Cardiac fibroblast (primary cell): ENCODE measurements around the gene TWF2.

ENCODE experiments used
- DNase-seq, 2 donors: peaks; one replicate each; pipeline versions ENCODE4 v3.0.0 to v3.0.0-alpha.2; 2010; ENCODE audit warnings: low read depth in 2 of 2
- H3K4me3 ChIP-seq, 2 donors: replicated peaks in 1 of 2; 1 replicate in 1 of 2; 2 replicates in 1 of 2; pipeline ENCODE4 v1.5.1; 2011; ENCODE audit warnings: low read depth in 2 of 2, low read length in 2 of 2, mild to moderate bottlenecking in 2 of 2, moderate library complexity in 1 of 2
- TF ChIP-seq, protein P1 (sequence below): IDR thresholded peaks from one replicate; pipeline ENCODE4 v1.5.1; 2011; ENCODE audit warnings: low read depth, mild to moderate bottlenecking, low read length, inconsistent platforms

Gene TWF2

DNA sequence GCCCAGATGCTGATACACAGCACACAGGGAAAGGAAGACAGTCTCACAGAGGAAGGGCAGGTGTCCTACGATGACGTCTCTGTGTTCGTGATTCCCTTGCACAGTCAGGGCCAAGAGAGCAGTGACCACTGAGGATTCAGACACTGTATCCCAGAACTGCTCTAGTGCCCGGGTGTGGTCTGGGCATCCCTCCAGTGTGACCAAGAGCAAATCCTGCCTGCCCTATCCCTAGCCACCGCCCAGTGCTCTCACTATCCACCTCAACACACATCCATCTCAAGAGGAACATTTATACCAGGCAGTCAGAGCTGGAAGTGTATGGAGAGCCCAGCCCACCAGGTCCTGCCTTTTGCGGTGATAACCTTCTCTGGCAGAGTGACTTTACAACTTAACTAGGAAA, 10.7 kb upstream of the TWF2 start:
- no peak overlapping the region for H3K4me3 ChIP-seq
- TF ChIP-seq, protein P1, sequence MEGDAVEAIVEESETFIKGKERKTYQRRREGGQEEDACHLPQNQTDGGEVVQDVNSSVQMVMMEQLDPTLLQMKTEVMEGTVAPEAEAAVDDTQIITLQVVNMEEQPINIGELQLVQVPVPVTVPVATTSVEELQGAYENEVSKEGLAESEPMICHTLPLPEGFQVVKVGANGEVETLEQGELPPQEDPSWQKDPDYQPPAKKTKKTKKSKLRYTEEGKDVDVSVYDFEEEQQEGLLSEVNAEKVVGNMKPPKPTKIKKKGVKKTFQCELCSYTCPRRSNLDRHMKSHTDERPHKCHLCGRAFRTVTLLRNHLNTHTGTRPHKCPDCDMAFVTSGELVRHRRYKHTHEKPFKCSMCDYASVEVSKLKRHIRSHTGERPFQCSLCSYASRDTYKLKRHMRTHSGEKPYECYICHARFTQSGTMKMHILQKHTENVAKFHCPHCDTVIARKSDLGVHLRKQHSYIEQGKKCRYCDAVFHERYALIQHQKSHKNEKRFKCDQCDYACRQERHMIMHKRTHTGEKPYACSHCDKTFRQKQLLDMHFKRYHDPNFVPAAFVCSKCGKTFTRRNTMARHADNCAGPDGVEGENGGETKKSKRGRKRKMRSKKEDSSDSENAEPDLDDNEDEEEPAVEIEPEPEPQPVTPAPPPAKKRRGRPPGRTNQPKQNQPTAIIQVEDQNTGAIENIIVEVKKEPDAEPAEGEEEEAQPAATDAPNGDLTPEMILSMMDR, result no peak
- no peak for DNase-seq

DNA sequence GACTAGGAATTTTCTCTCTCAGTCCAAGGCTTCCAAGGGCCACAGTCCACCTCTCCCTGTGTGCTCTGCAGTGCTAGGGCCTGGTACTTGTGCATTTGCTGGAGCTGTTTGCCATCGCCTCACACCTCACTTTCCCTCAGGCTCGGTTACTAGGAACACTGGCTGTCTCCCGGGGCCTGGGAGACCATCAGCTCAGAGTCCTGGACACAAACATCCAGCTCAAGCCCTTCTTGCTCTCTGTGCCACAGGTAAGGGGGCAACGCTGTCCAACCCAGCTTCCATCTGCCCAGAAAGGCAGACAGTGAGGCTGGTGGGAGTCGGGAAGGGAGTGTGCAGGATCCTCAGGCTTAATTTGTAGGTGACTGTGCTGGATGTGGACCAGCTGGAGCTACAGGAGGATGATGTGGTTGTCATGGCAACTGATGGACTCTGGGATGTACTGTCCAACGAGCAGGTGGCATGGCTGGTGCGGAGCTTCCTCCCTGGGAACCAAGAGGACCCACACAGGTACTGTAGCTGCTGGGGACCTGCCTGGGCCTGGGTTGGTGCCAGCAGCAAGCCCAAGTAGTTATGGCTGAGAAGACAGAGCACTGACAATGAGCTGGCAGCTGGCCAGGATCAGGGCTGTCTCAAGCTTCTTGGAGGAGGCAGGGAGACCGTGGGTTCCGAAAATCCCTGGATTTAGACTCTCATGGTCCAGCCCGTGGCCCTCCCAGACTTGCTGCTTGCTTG, 10.0 kb upstream of the TWF2 start:
- no peak overlapping the region for H3K4me3 ChIP-seq
- TF ChIP-seq, protein P1, result no peak
- no peak for DNase-seq

DNA sequence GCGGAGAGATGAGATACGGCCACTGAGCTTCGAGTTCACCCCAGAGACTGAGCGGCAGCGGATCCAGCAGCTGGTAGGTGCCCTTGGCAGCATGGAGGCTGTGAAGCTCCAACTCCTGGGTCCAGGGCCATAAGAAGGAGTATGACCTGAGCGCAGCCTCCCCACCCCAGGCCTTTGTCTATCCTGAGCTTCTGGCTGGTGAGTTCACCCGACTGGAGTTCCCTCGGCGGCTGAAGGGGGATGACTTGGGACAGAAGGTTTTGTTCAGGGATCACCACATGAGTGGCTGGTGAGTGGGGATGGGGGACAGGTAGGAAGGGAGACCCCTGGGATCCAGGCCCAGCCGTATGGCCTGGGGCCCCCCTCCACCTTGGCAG, 9.2 kb upstream of the TWF2 start:
- H3K4me3 ChIP-seq, result no peak overlapping the region
- DNase-seq, result no peak

DNA sequence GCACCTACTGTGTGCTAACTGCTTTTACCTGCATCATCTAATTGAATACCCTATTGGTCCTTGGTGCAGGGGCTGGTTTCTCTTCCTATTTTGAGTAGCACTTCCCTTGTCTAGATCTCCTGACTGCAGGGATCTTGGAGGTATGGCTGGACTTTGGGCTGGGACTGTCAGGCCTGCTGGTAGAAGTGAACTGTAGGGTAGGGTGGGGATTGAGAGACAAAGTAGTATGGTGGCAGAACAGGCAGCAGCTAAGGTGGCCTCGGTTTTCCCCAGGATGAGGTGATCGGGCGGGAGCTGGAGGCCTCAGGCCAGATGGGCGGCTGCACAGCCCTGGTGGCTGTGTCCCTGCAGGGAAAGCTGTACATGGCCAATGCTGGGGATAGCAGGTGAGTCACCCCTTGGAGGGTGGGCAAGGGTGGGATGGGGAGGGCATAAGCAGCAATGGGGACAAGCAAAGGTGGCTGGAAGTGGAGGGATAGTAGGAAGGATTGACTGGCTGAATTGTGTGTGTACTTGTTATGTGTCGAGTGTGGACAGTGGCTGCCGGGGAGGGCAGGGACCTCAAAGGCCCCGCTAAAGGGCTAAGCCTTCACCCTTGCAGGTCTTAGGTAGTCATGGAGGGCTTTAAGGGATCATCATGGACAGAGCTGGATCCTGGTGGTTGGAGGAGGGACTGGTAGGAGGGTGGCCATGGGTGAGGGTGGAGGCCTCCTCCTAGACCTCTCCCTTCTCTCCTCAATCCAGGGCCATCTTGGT, 8.6 kb upstream of the TWF2 start:
- no peak for DNase-seq
- TF ChIP-seq, protein P1, result no peak
- no peak overlapping the region for H3K4me3 ChIP-seq

More for the DNA sequence above, 9.2 kb upstream of the TWF2 start:
- TF ChIP-seq, protein P1, result no peak

DNA sequence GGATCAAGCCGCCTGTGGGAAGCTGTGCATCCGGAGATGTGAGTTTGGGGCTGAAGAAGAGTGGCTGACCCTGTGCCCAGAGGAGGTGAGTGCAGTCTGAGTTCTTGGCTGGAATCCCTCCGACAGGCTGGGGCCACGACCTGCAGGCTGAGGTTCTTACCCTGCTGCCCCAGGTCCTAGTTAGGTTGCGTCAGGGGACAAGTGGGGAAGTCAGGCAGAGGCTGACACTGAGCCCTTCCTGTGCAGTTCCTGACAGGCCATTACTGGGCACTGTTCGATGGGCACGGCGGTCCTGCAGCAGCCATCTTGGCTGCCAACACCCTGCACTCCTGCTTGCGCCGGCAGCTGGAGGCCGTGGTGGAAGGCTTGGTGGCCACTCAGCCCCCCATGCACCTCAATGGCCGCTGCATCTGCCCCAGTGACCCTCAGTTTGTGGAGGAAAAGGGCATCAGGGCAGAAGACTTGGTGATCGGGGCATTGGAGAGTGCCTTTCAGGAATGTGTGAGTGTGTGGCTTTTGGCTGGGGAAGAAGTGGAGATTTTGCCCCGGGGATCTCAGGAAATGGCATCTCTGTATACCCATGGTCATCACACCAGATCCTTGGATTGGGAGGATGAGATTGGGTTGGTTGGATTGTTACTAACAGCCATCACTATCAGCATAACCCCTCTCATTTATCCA, 7.9 kb upstream of the TWF2 start:
- no peak overlapping the region for H3K4me3 ChIP-seq
- no peak for DNase-seq
- TF ChIP-seq, protein P1, result no peak

DNA sequence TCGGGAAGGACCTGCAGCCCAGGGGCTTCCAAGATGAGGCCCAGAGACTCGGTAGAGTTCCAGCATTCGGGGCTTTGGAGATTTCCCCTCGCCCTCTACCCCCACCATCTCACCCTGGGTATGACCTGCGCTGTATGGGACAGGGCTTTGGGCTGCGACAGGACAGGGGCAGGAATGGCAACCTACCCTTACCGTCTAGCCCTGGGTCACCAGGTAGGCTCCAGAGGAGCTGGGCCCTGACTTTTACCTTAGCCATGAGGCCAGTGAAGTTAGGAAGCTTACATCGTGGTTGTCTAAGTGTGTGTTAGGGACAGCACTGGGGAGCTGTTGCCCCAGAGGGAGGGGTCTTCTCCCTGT, 7.3 kb upstream of the TWF2 start:
- TF ChIP-seq, protein P1, result no peak
- peak overlapping the region; percentile 47 to 59 for H3K4me3 ChIP-seq
- DNase-seq, result no peak
